ENCODE measurements around the gene PTCSC3.

The PTCSC3 gene

DNA sequence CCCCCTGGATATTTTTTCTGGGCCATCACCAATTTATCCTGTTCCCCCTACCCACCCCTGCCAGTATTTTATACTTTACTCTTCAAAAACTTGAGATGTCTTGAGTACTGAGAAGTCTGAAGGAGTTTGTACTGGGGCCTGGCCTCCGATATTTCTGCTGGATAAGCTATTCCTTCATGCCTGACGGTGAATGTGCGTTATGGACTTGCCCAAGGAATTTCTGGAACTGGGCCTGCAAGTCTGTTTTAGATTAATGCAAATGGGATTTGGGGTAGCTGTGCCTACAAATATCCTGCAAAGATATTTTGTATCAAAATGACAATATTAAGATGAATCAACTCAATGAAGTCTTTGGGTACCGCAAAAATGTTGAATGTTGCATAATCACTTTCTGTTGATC is at the start of gene PTCSC3:
Gene PTCSC3 (minus strand): TSS at position 199 of the 400 bp plus-strand sequence.
- DNase-seq (ENCODE audit: low read depth in 2 of 2): no peak

DNA sequence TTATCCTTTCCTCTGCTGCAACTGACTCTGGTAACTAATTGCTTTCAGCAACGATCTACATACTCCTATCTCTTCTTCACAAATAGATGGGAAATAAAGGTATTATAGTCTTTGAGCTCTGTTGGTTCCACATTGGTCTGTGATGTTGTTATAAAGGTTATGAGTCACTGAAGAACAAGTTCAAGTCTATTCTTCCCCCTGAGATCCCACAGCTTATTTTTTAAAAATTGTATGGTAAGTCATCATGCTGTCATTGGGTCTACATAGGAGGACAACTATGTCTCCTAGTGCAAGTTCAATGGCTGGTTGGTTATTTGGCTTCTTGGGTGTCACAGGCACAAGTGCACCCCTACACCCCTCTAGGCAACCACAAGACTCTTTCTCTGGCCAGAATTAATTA is 49.6 kb upstream of the PTCSC3 start:
- no peak for DNase-seq (ENCODE audit: low read depth in 2 of 2)

- DNase-seq (ENCODE audit: low read depth in 2 of 2): no peak
These were observed 47.7 kb upstream of the PTCSC3 start for GRCh38 chr14:36224176-36224575.

GRCh38 chr14:36223558-36223957 is 47.0 kb upstream of the PTCSC3 start:
- DNase-seq (ENCODE audit: low read depth in 2 of 2): no peak

DNA sequence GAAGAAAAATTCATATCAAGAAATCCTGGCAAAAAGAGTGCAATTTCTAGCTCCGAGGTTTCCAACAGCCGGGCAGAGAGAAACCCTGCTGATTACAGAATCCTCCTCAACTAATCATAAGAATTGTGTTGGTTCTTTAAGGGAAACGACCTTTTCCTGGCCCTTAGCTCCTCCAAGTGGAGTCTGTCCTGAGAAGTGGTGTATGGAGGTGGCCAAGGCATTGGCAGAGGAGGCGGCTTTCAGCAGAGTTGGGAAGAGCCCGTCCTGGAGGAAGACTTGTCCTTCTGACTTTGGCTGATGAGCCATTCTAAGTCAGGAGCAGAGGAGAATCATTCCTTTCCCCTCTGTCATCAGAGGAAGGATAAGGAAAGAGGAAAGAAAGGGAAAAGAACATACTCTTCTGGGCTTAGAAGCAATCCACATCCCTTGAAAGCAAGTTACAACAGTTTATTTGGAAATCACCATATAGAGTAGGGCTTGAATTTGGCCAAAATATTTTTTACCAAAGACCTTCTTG is 46.5 kb upstream of the PTCSC3 start:
- DNase-seq (ENCODE audit: low read depth in 2 of 2): no peak

DNA sequence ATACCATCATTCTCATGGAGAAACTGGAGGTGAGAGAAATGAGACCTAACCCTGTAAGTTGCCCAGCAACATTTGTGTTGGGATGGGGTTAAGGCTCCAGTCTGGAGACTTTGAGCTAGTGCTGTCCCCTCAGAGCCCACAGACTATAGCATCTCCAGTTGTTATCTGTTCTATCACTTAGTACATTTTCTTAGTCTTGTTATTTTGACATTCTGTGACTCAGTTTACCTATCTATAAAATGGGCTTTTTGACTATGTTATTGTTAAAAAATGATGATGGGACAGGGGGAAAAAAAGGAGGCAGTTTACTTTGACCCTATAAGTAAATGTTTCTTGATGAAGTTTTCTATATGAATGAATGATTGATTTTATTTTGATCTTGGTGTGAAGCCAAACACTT is 45.8 kb upstream of the PTCSC3 start:
- no peak for DNase-seq (ENCODE audit: low read depth in 2 of 2)

- DNase-seq (ENCODE audit: low read depth in 2 of 2): no peak
These were observed 44.6 kb upstream of the PTCSC3 start for GRCh38 chr14:36221112-36221511.

GRCh38 chr14:36217732-36218131 is 41.2 kb upstream of the PTCSC3 start:
- DNase-seq (ENCODE audit: low read depth in 2 of 2): no peak

DNA sequence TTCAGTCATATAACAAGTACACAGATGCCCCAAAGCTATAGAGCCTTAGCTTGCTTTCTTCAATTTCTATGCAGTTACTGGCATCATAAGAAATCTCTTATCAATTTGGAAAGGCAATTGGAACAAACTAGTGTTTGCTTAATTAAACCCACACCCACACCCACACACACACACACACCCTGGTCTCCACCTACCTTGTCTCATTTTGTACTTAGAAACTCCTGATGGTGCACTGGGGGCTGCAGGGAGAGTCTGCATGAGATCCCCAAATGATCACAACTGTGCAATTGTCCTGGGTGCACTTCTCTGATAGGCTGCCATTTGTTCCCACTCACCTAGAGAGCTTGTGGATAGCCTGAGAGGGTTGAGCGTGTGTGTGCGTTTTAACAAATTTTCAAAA is 40.5 kb upstream of the PTCSC3 start:
- no peak for DNase-seq (ENCODE audit: low read depth in 2 of 2)

GRCh38 chr14:36215217-36215598 is 38.7 kb upstream of the PTCSC3 start:
- no peak for DNase-seq (ENCODE audit: low read depth in 2 of 2)

- DNase-seq (ENCODE audit: low read depth in 2 of 2): no peak
These were observed 38.1 kb upstream of the PTCSC3 start for GRCh38 chr14:36214476-36215216.

- DNase-seq (ENCODE audit: low read depth in 2 of 2): no peak
These were observed 36.5 kb upstream of the PTCSC3 start for GRCh38 chr14:36212987-36213386.

DNA sequence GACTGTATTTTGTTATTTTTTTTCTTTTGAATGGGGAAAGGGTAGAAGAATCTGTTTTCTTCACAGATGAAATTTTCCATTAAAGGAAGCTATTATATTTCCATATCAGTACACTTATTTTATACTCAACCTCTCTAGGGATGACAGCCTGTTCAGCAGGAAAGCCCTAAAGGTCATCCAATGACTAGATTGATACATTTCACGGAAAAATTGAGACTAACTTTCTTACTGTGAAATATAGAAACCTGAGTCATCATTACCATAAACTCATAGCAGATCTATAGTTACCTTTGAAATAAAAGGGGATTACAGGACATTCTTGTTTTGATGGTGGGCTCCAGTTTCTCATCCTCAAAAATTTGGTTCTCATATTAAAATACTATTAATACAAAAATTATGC is 36.1 kb upstream of the PTCSC3 start:
- DNase-seq (ENCODE audit: low read depth in 2 of 2): no peak

DNA sequence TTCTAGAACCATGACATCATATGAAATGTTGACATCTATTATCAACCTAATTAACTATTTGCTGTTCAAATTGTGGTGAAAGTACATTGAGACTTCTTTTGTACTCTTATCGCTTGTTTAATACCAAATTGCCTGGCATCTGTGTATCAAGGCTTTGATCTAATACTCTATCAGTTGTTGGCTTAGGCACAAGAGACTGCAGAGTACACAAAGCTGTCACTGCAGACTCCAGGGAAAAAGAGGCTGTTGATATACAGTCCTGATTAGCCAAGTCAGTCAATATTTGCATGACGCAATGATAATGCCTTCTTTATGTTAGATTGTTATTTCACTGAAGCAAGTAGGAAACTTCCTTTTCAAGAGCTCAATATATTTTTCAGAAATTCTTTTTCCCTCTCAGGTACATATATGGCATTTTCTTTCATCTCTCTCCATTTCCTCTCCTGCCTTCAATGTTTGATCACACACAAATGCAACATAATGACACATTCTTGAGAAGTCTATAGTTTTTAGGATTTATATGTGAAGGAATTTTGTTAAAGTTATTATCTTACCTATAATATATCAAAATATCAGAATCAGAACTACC is 32.3 kb upstream of the PTCSC3 start:
- DNase-seq (ENCODE audit: low read depth in 2 of 2): no peak

DNA sequence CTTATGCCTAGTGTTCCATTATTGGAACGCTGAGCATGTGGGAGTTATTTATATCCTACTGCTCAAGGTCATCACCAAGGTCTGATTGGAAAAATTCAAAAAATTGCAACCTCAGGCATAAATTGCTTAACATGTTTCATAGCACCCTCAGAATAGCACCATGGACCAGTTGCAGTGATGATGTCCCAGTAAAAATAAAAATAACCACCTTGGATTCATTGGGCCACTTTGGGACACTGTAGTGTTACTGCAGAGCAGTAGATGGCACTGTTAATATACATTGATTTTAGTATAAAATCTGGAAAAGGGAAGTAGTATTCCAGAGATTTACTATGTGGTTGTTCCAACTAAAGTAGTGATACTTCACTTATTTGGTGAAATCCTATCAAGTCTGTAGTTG is 31.0 kb upstream of the PTCSC3 start:
- no peak for DNase-seq (ENCODE audit: low read depth in 2 of 2)

- DNase-seq (ENCODE audit: low read depth in 2 of 2): no peak
These were observed 28.0 kb upstream of the PTCSC3 start for GRCh38 chr14:36204461-36205073.

DNA sequence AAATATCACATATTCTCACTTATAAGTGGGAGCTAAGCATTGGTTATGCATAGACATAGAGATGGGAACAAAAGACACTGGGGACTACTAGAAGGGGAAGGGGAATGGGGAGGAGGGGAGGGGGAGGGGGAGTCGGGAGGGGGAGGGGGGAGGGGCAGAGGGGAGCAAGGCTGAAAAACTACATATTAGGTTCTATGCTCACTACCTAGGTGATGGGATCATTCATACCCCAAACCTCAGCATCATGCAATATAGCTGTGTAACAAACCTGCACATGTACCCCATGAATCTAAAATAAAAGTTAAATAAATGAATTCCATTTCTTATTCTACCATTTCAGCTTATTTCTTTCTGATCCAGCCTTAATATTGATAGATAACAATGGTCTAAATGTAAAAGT is 21.9 kb upstream of the PTCSC3 start:
- no peak for DNase-seq (ENCODE audit: low read depth in 2 of 2)

GRCh38 chr14:36194663-36195062 is 18.1 kb upstream of the PTCSC3 start:
- DNase-seq (ENCODE audit: low read depth in 2 of 2): no peak

GRCh38 chr14:36192530-36192929 is 16.0 kb upstream of the PTCSC3 start:
- no peak for DNase-seq (ENCODE audit: low read depth in 2 of 2)

- DNase-seq (ENCODE audit: low read depth in 2 of 2): no peak
These were observed 6.9 kb upstream of the PTCSC3 start for GRCh38 chr14:36183402-36183801.

GRCh38 chr14:36181417-36181816 is 4.9 kb upstream of the PTCSC3 start:
- DNase-seq (ENCODE audit: low read depth in 2 of 2): no peak

GRCh38 chr14:36177489-36177888 is 967 bp upstream of the PTCSC3 start:
- no peak for DNase-seq (ENCODE audit: low read depth in 2 of 2)

DNA sequence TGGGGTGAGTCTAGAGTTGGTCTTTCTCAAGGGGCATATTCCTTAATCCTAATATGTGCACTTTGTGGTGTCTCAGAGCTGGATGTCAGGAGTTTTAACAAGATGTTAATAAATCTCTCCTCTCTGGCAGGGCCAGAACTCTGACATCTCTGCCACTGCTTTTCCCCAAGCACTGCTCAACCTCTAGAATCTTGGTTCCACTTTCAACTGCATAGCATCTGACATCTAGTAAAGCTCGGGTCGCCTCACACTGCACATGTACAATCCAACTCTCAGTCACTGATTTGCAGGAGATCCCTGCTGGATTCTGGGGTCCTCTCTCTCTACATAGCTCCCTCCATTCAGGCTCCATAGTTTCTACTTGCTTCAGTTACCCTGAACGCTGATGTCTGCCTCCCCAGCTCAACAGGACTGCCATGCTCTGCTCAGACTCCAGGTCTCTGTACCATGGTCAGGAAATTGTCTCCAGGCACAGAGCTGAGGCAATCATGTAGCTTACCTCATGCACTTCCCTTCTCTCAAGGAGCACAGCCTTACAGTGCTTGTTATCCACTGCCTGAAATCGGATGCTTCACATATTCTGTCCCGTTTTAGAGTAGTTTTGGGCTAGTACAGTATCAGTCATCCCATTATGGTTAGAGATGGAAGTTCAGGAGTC is 1.6 kb downstream of the PTCSC3 start:
- no peak for DNase-seq (ENCODE audit: low read depth in 2 of 2)

Data from stimulated activated CD8-positive, alpha-beta memory T cell treated with anti-CD3 and anti-CD28 coated beads, Interleukin-2, amount 100 ng/mL, for 48 hours (primary cell).